ENCODE measurements around the gene GUCY1A2.
A peak's percentile ranks its signal among the peaks of the same experiment; 100 is the strongest.
"Not testable (repeated sequence)": the region's sequence is repeated elsewhere in the genome, so short reads cannot be mapped to it uniquely, and the experiment has no call there.

GUCY1A2 gene

DNA sequence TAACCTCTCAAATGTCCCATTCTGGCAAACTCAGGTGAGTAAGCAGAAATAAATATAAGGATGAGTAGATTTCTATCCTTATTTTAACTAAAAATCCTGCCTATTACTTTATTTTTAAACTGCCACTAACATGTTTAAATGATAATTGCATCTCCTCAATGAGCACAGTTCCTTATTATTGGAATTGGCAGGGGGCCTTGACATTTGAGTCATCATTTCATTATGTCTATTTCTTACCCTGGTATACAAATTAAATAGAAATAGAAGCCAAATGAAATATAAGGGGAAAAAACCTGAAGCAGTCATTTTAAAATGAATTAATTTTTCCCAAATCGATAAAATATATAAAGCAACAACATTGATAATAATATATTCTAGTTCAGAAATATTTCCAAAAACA is 81.2 kb downstream of the GUCY1A2 start:
- DNase-seq: no peak

- DNase-seq: no peak
Measured at GRCh38 chr11:106925245-106925644, 93.0 kb downstream of the GUCY1A2 start.

GRCh38 chr11:106920899-106921509 is 97.3 kb downstream of the GUCY1A2 start:
- DNase-seq: no peak

DNA sequence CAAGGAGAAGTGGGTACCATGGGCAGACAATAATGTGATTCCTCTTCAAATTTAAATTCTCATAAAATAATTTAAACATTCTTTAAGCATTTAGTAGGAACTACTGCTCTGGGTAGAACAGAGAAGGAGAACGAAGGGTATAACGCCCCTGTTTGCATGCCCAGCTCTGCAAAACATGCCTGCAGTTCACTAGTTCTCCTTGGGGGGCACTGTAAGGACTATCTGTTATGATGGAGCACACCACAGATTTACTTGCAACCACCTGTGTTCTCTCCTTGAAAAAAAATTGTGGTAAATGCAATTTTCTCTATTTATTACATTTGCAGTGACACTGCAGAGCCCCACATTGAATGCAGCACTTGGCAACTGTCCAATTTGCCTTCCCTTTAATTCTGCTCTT is 100.3 kb downstream of the GUCY1A2 start:
- DNase-seq: peak in 1 of 2 experiments; percentile 57

- no peak for DNase-seq
Measured at GRCh38 chr11:106914409-106914808, 103.9 kb downstream of the GUCY1A2 start.

DNA sequence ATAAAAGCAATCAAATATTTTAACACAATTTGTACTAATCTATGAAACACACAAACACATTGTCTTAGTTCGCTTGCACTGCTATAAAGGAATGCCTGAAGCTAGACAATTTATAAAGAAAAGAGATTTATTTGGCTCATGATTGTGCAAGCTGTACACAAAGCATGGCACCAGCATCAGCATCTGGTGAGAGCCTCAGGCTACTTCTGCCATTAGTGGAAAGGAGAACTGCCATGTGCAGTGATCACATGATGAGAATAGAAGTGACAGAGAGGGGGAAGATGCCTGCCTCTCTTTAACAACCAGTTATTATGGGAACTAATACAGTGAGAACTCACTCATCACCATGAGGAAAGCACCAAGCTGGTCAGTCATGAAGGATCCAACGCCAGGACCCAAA is 105.1 kb downstream of the GUCY1A2 start:
- no peak for DNase-seq

GRCh38 chr11:106904826-106905225 is 113.5 kb downstream of the GUCY1A2 start:
- DNase-seq: no peak

DNA sequence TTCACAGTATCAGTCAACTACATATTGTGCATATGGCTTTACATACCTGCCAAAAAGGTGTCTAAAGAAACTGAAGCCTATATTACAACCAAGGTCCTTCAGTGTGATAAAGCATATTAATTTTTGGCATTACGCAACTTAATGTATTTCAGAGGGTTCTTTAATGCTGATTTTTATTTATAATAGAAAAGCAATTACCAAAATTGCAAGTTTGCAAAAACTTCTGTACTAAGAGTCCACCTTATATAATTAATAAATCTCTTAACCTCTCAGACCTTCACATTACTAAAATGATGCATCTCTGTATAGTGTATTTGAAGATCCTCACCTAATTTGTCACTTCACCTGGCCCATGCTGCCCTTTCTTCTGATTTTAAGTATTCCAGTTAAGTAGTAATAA is 128.6 kb downstream of the GUCY1A2 start:
- no peak for DNase-seq

DNA sequence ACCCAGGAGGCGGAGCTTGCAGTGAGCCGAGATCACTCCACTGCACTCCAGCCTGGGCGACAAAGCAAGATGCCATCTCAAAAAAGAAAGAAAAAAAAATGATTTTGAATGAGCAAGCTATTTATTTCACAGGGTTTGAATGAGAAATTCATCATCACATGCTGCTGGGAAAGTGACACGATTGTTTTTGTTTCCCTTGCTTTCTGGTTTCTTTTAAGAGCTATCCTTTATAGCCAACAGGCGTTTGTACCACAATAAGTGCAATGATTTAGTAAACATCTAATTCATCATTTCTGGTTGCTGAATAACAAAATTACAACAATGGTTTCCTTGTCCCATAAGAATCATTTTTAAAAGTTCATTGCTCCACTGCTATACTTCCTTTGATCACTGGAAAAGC is 129.9 kb downstream of the GUCY1A2 start:
- no peak for DNase-seq

DNA sequence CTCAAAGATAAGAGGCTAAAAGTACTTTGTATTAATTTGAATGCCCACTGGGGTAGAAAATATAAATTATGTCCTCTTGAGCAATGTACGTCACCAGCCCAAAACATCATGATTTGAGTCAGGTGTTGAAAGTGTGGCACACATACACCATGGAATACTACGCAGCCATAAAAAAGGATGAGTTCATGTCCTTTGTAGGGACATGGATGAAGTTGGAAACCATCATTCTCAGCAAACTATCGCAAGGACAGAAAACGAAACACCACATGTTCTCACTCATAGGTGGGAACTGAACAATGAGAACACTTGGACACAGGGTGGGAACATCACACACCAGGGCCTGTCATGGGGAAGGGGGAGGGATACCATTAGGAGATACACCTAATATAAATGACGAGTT is 134.6 kb downstream of the GUCY1A2 start:
- not testable (repeated sequence) for DNase-seq

- no peak for DNase-seq
Measured at GRCh38 chr11:106879832-106880546, 138.3 kb downstream of the GUCY1A2 start.

DNA sequence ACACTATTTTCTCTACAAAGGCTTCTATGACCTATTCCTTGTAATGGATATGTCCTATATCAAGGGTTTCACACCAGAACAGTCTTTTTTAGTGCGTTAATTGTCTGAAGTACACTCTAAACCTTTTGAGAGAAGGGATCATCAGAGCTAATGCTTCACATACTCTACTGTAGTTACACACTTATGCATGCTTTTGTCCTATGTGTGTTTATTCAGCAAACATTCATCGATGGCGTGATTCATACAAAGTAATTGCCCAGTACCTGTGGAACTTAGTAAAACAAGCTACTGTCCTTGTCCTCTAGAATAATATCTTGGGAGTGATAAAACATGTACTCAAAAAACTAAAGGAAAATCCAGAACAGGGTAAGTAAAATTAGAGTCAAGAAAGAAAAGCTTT is 139.2 kb downstream of the GUCY1A2 start:
- no peak for DNase-seq

- DNase-seq: no peak
Measured at GRCh38 chr11:106875013-106875412, 143.3 kb downstream of the GUCY1A2 start.

DNA sequence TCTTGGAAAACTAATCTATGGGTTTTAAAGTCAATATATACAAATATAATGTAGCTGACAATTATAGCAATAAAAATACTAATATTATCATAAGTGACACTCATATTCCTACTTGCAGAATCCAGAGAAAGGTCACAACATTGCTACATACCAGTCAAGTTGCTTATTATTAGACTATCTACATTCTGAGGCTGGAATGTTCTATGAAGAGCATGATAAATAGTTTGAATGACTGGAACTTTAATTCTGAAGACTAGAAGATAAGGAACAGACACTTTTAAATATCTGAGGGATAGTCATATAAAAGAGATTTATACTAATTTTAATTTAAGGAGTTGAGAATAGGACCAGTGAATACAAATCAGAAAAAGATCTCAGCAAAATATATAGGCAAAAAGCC is 146.0 kb downstream of the GUCY1A2 start:
- no peak for DNase-seq

- no peak for DNase-seq
Measured at GRCh38 chr11:106858200-106858599, 160.1 kb downstream of the GUCY1A2 start.

GRCh38 chr11:106856566-106856965 is 161.7 kb downstream of the GUCY1A2 start:
- no peak for DNase-seq

- no peak for DNase-seq
Measured at GRCh38 chr11:106854429-106854828, 163.8 kb downstream of the GUCY1A2 start.

DNA sequence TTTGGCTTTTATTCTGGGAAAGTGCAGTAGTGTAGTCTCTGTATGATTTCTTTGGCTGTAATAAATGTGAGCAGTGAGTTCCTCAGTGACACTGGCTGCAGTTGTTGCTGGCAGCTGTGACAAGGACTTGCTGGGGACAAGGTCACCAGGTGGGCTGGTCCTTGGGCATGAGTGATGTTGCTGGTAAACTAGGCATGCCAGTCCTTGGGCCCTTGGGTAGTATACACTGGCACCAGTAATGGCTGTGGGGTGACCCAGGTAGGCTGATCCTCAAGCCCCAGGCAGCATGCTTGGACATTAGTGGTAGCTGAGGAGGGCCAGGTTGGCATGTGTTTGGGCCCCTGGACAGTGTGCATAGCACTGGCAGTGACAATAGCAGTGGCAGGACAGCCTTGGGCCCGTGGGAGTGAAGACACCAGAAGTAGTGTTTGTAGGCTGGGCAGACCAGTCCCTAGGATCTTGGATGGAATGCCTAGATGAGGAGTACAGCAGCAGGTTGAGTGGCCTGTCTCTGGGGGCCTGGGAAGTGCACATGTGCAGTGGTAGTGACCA is 164.3 kb downstream of the GUCY1A2 start:
- DNase-seq: no peak

DNA sequence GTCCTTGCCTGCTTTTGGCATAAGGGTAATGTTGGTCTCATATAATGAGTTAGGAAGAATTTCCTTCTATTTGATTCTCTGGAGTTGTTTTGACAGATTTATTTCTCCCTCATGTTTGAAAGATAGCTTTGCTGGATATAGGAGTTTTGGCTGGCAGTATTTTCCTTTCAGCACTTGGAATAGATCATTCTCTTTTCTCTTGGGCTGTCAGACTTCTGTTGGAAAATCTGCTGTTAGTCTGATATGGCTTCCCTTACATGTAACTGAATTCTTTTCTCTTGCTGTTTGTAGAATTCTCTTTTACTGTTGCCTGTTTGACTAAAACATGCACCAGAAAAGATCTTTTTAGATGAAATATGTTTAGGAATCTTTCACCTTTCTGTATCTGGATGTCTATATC is 165.5 kb downstream of the GUCY1A2 start:
- no peak for DNase-seq

DNA sequence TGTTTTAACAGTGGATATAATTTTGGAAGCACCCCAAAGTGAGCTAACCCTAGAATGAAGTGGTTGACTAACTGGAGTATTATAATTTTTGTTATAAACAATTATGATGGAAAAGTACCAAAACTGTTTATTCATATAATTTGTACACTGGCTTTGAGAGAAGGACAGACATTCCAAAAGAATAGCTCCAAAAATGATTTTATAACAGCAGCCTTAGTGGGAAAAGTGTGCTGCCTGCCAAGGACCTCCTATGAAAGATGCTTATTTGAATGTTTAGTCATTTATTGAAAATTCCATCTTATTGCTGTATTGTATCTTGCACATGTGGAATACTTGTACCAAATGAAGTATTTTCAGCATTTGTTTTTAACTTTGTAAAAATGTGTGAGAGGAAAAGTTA is 169.8 kb downstream of the GUCY1A2 start:
- DNase-seq: no peak

GRCh38 chr11:106842134-106842533 is 176.1 kb downstream of the GUCY1A2 start:
- DNase-seq: no peak

DNA sequence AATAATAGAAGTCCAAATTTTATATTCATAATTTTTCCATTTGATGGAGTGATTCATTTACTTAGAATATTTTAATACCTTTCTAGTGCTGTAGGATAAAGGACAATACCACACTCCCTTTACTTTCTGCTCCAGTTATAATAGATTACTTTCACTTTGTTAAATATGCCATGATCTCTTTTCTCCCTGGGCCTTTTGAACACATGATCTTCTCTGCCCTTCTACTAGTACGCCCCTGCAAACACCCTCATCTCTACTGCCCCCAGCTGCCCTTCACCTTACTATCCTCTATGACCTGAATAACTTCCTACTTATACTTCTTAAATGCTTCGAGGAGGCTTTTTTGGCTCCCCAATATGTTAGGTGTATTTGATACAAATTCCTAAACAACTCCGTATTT is 177.3 kb downstream of the GUCY1A2 start:
- no peak for DNase-seq

GRCh38 chr11:106840146-106840545 is 178.1 kb downstream of the GUCY1A2 start:
- no peak for DNase-seq

GRCh38 chr11:106834567-106834966 is 183.7 kb downstream of the GUCY1A2 start:
- no peak for DNase-seq

DNA sequence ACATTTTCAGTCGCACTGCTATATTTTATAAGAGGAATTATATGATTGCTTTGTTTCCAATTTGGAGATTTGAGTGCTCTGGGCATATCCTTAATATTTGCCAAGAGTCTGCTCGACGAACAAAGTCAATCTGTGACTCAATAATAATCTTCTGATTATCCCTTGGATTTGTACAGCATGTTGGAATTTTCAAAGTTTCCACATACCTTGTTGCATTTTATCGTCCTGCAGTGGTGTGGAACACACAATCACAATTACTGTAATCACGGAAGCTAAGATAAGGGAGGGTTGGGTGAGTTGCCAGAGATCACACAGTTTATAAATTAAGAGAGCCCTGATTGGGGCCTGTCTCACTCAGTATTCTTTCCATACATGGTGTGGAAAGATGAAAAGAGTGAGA is 189.3 kb downstream of the GUCY1A2 start:
- no peak for DNase-seq

Data from SW 1271 (cell line).